ENCODE measurements around the gene SRR. TPM values are rescaled to one million over a fixed set of nuclear protein-coding genes. Genes with fewer than 3 reads are reported as not detected.
A peak's percentile ranks its signal among the peaks of the same experiment; 100 is the strongest.

SRR gene
- total RNA-seq, 4 donors from 2014 or later = 12.3 to 31.7 (median 24.1) TPM

- intact Hi-C loops (cut with DNase I) = loop anchor here (5.0 kb wide), 1 partner anchor 225 kb away; the partner anchor contains the start of gene HIC1
- Histone ChIP-seq H3K27ac (no peak overlapping the region), H3K9me3 (no peaks in the 10 kb centered on the region), H3K27me3 (no peaks in the 10 kb centered on the region), H3K4me3 (replicated peaks in 1 of 3) (no peak overlapping the region), H3K4me1 (peaks cover 16% of the 10 kb centered on the region in 2 donors), H3K36me3 (peaks cover 11 to 21% of the 10 kb centered on the region in 2 donors)
- TF ChIP-seq POLR2A (IDR thresholded peaks at IDR 0.05) (no peak), CTCF (IDR thresholded peaks at IDR 0.05) (peak; percentile 25 to 87 (median 52))
- no peak for DNase-seq
- 62 to 64% methylated on average over 6 to 7 of the region's 7 CpGs for WGBS, 2 donors
Observed at GRCh38 chr17:2282297-2282873, 21.4 kb upstream of the SRR start.

GRCh38 chr17:2283302-2283701 is 20.4 kb upstream of the SRR start:
- TF ChIP-seq CTCF (IDR thresholded peaks at IDR 0.05) (no peak), POLR2A (IDR thresholded peaks at IDR 0.05) (no peak)
- no peak for DNase-seq
- Histone ChIP-seq H3K27me3 (no peaks in the 10 kb centered on the region), H3K36me3 (peaks cover 11 to 23% of the 10 kb centered on the region in 2 donors), H3K4me3 (replicated peaks in 1 of 3) (no peak overlapping the region), H3K27ac (no peak overlapping the region), H3K4me1 (peaks cover 8 to 9% of the 10 kb centered on the region in 2 donors), H3K9me3 (no peaks in the 10 kb centered on the region)
- WGBS, 2 donors = 93 to 95% methylated on average over 7 of the region's 7 CpGs
- intact Hi-C loops (cut with DNase I) = loop anchor here (5.0 kb wide), 1 partner anchor 226 kb away; the partner anchor contains the start of gene HIC1

GRCh38 chr17:2289878-2290478 is 13.8 kb upstream of the SRR start:
- Histone ChIP-seq H3K27ac (no peak overlapping the region), H3K9me3 (no peaks in the 10 kb centered on the region), H3K36me3 (peaks cover 19 to 20% of the 10 kb centered on the region in 2 donors), H3K4me1 (no peaks in the 10 kb centered on the region), H3K4me3 (replicated peaks in 1 of 3) (no peak overlapping the region), H3K27me3 (no peaks in the 10 kb centered on the region)
- WGBS, 2 donors = 85 to 96% methylated on average over 5 of the region's 5 CpGs
- DNase-seq = no peak
- intact Hi-C loops (cut with DNase I) = no loop called here
- TF ChIP-seq CTCF (IDR thresholded peaks at IDR 0.05) (no peak), POLR2A (IDR thresholded peaks at IDR 0.05) (no peak)

GRCh38 chr17:2292100-2292499 is 11.7 kb upstream of the SRR start:
- Histone ChIP-seq H3K4me1 (no peaks in the 10 kb centered on the region), H3K4me3 (replicated peaks in 1 of 3) (no peak overlapping the region), H3K36me3 (peaks cover 27 to 29% of the 10 kb centered on the region in 2 donors), H3K27ac (no peak overlapping the region), H3K27me3 (no peaks in the 10 kb centered on the region), H3K9me3 (no peaks in the 10 kb centered on the region)
- TF ChIP-seq CTCF (IDR thresholded peaks at IDR 0.05) (no peak), POLR2A (IDR thresholded peaks at IDR 0.05) (no peak)
- no peak for DNase-seq
- WGBS, 2 donors = 77 to 80% methylated on average over 2 of the region's 2 CpGs
- intact Hi-C loops (cut with DNase I) = no loop called here

GRCh38 chr17:2295575-2295974 is 8.2 kb upstream of the SRR start:
- Histone ChIP-seq H3K27ac (no peak overlapping the region), H3K4me3 (replicated peaks in 1 of 3) (no peak overlapping the region), H3K4me1 (no peaks in the 10 kb centered on the region), H3K36me3 (peaks cover 28 to 34% of the 10 kb centered on the region in 2 donors), H3K27me3 (no peaks in the 10 kb centered on the region), H3K9me3 (no peaks in the 10 kb centered on the region)
- WGBS, 2 donors = 89 to 98% methylated on average over 1 of the region's 1 CpG
- no peak for DNase-seq
- intact Hi-C loops (cut with DNase I) = no loop called here
- TF ChIP-seq CTCF (IDR thresholded peaks at IDR 0.05) = no peak
- no peak for TF ChIP-seq POLR2A (IDR thresholded peaks at IDR 0.05)
